ENCODE data around the gene ICA1L.

The ICA1L gene

GRCh38 chr2:202754936-202755335 lies 116.6 kb downstream of the ICA1L start:
- H3K4me3 ChIP-seq (ENCODE audit: low read length): no peak overlapping the region
- no peak for TF ChIP-seq CTCF (conservative IDR thresholded peaks at IDR 0.05; ENCODE audit: low read length)
- DNase-seq (ENCODE audit: low read depth): no peak

GRCh38 chr2:202752071-202752470 lies 119.5 kb downstream of the ICA1L start:
- H3K4me3 ChIP-seq (ENCODE audit: low read length): no peak overlapping the region
- no peak for TF ChIP-seq CTCF (conservative IDR thresholded peaks at IDR 0.05; ENCODE audit: low read length)
- no peak for DNase-seq (ENCODE audit: low read depth)

- no peak overlapping the region for H3K4me3 ChIP-seq (ENCODE audit: low read length)
- TF ChIP-seq CTCF (conservative IDR thresholded peaks at IDR 0.05; ENCODE audit: low read length): no peak
- DNase-seq (ENCODE audit: low read depth): no peak
These were observed 120.7 kb downstream of the ICA1L start for GRCh38 chr2:202750763-202751427.

GRCh38 chr2:202749477-202749876 lies 122.1 kb downstream of the ICA1L start:
- TF ChIP-seq CTCF (conservative IDR thresholded peaks at IDR 0.05; ENCODE audit: low read length): no peak
- H3K4me3 ChIP-seq (ENCODE audit: low read length): no peak overlapping the region
- no peak for DNase-seq (ENCODE audit: low read depth)

GRCh38 chr2:202743613-202744012 lies 128.0 kb downstream of the ICA1L start:
- TF ChIP-seq CTCF (conservative IDR thresholded peaks at IDR 0.05; ENCODE audit: low read length): no peak
- DNase-seq (ENCODE audit: low read depth): no peak
- H3K4me3 ChIP-seq (ENCODE audit: low read length): no peak overlapping the region

- no peak for TF ChIP-seq CTCF (conservative IDR thresholded peaks at IDR 0.05; ENCODE audit: low read length)
- DNase-seq (ENCODE audit: low read depth): no peak
These were observed 134.7 kb downstream of the ICA1L start for GRCh38 chr2:202736826-202737225.

GRCh38 chr2:202726070-202726469 lies 145.5 kb downstream of the ICA1L start:
- no peak for DNase-seq (ENCODE audit: low read depth)
- H3K4me3 ChIP-seq (ENCODE audit: low read length): no peak overlapping the region
- no peak for TF ChIP-seq CTCF (conservative IDR thresholded peaks at IDR 0.05; ENCODE audit: low read length)

More at GRCh38 chr2:202736826-202737225, 134.7 kb downstream of the ICA1L start:
- H3K4me3 ChIP-seq (ENCODE audit: low read length): no peak overlapping the region
